ENCODE measurements around the gene PDE11A. TPM values are rescaled to one million over a fixed set of nuclear protein-coding genes. Genes with fewer than 3 reads are reported as not detected.

The PDE11A gene
- polyA plus RNA-seq, 2 of the 4 experiments (the other 2 are of a cell fraction), result 3.6 to 5.6 TPM

- Histone ChIP-seq H3K4me1 (no peaks in the 10 kb centered on the region), H3K4me2 (no peak overlapping the region), H3K9me3 (no peaks in the 10 kb centered on the region), H3K27ac (no peak overlapping the region), H3K4me3 (no peak overlapping the region)
- ATAC-seq, result no peak
- DNase-seq (ENCODE audit: low read depth in 1 of 2, low spot score in 1 of 2), result no peak
- ChIA-PET POLR2A (no interaction called here), CTCF (no interaction called here)
- no peak for FAIRE-seq
- no peak for TF ChIP-seq ATOH8 (CRISPR knock-in tag; IDR thresholded peaks at IDR 0.05; ENCODE audit: low read depth)
- TF ChIP-seq BCL3 (IDR thresholded peaks at IDR 0.05), result no peak
- no peak for TF ChIP-seq POLR2A (IDR thresholded peaks at IDR 0.05; ENCODE audit: low read length)
- TF ChIP-seq EP300 (IDR thresholded peaks at IDR 0.05), result no peak
- no peak for TF ChIP-seq CBX2 (IDR thresholded peaks at IDR 0.05; ENCODE audit: borderline replicate concordance, low read depth)
- TF ChIP-seq HES2 (IDR thresholded peaks at IDR 0.05), result no peak
- TF ChIP-seq JUNB (IDR thresholded peaks at IDR 0.05), result no peak
- no peak for TF ChIP-seq MAX (IDR thresholded peaks at IDR 0.05)
- TF ChIP-seq FOSB (CRISPR knock-in tag; IDR thresholded peaks at IDR 0.05), result no peak
These were observed 289.5 kb downstream of the PDE11A start for GRCh38 chr2:177783091-177783490.

- DNase-seq (ENCODE audit: low read depth in 1 of 2, low spot score in 1 of 2) (no peak), ATAC-seq (no peak), FAIRE-seq (no peak)
- no peak for TF ChIP-seq PHF8 (IDR thresholded peaks at IDR 0.05; ENCODE audit: borderline replicate concordance, low read depth)
- TF ChIP-seq ZC3H11A (IDR thresholded peaks at IDR 0.05), result no peak
- no peak for TF ChIP-seq NR3C1 (IDR thresholded peaks at IDR 0.05)
- no peak for TF ChIP-seq CBX8 (IDR thresholded peaks at IDR 0.05)
- TF ChIP-seq HDAC2 (IDR thresholded peaks at IDR 0.05), result no peak
- TF ChIP-seq E2F6 (IDR thresholded peaks at IDR 0.05; ENCODE audit: borderline replicate concordance, low read depth), result no peak
- no peak for TF ChIP-seq MAZ (IDR thresholded peaks at IDR 0.05; ENCODE audit: borderline replicate concordance, low read depth, low read length)
- TF ChIP-seq USF2 (IDR thresholded peaks at IDR 0.05), result no peak
- TF ChIP-seq HOXB13 (CRISPR knock-in tag; IDR thresholded peaks at IDR 0.05; ENCODE audit: low read depth), result no peak
- TF ChIP-seq MYC (IDR thresholded peaks at IDR 0.05; ENCODE audit: borderline replicate concordance, low read length), result no peak
- no peak for TF ChIP-seq MAFK (IDR thresholded peaks at IDR 0.05; ENCODE audit: partially characterized antibody)
- no peak for TF ChIP-seq KDM1A (IDR thresholded peaks at IDR 0.05; ENCODE audit: low read depth)
- TF ChIP-seq TFCP2L1 (CRISPR knock-in tag; IDR thresholded peaks at IDR 0.05), result no peak
- TF ChIP-seq RCOR1 (IDR thresholded peaks at IDR 0.05; ENCODE audit: low read depth, low read length), result no peak
- TF ChIP-seq MAX (IDR thresholded peaks at IDR 0.05), result no peak
- TF ChIP-seq ELK1 (IDR thresholded peaks at IDR 0.05; ENCODE audit: low read depth, low read length), result no peak
- TF ChIP-seq CBX2 (IDR thresholded peaks at IDR 0.05; ENCODE audit: borderline replicate concordance, low read depth), result no peak
- TF ChIP-seq HMGXB4 (CRISPR knock-in tag; IDR thresholded peaks at IDR 0.05; ENCODE audit: borderline replicate concordance), result no peak
- TF ChIP-seq BHLHE40 (IDR thresholded peaks at IDR 0.05; ENCODE audit: low read depth, low read length), result no peak
- ChIA-PET CTCF (no interaction called here), POLR2A (no interaction called here)
- Histone ChIP-seq H3K4me3 (no peak overlapping the region), H3K4me2 (no peak overlapping the region), H3K27ac (no peak overlapping the region), H3K4me1 (no peaks in the 10 kb centered on the region), H3K9me3 (no peaks in the 10 kb centered on the region)
These were observed 290.0 kb downstream of the PDE11A start for GRCh38 chr2:177782613-177783012.

Measured in A549 (cell line).